ENCODE results near the gene RIPK1.

Gene RIPK1

DNA sequence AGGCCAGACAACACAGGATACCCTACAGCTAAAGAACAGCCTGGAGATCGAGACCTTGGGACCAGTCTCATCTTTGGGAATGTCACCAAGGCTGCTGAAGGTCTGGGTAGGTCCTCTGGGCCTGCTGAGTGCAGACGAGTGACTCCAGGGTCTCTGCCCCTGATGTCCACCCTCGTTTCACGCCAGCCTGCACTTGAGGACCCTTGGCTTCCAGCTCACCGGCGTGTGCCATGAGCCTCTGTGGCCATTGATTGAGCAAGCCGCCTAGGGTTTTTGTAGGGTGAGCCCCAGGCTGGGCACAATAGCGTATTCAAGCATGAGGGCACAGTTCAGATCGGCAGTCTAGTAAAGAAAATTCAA, 54.5 kb downstream of the RIPK1 start:
- H4K20me1 ChIP-seq (ENCODE audit: insufficient read depth, low read length): no peaks in the 10 kb centered on the region
- H3K4me3 ChIP-seq (ENCODE audit: low read length): no peak overlapping the region
- H3K27ac ChIP-seq (ENCODE audit: low read length): no peak overlapping the region
- no peaks in the 10 kb centered on the region for H3K9me3 ChIP-seq (ENCODE audit: insufficient read depth, low read length)
- no peak overlapping the region for H3K9ac ChIP-seq (ENCODE audit: low read length)
- TF ChIP-seq EZH2phosphoT487 (IDR thresholded peaks at IDR 0.05; ENCODE audit: low read depth): no peak
- TF ChIP-seq, protein P1, sequence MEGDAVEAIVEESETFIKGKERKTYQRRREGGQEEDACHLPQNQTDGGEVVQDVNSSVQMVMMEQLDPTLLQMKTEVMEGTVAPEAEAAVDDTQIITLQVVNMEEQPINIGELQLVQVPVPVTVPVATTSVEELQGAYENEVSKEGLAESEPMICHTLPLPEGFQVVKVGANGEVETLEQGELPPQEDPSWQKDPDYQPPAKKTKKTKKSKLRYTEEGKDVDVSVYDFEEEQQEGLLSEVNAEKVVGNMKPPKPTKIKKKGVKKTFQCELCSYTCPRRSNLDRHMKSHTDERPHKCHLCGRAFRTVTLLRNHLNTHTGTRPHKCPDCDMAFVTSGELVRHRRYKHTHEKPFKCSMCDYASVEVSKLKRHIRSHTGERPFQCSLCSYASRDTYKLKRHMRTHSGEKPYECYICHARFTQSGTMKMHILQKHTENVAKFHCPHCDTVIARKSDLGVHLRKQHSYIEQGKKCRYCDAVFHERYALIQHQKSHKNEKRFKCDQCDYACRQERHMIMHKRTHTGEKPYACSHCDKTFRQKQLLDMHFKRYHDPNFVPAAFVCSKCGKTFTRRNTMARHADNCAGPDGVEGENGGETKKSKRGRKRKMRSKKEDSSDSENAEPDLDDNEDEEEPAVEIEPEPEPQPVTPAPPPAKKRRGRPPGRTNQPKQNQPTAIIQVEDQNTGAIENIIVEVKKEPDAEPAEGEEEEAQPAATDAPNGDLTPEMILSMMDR (IDR thresholded peaks at IDR 0.05; ENCODE audit: low read depth, low read length): no peak
- H3K79me2 ChIP-seq (ENCODE audit: low read length): no peaks in the 10 kb centered on the region
- H3K4me1 ChIP-seq (ENCODE audit: low read length): peaks cover 15% of the 10 kb centered on the region
- H3K36me3 ChIP-seq (replicated peaks; ENCODE audit: low read depth, low read length): no peaks in the 10 kb centered on the region
- no peak overlapping the region for H2AFZ ChIP-seq (ENCODE audit: low read depth, low read length)
- no peaks in the 10 kb centered on the region for H3K27me3 ChIP-seq (ENCODE audit: low read depth, low read length)
- H3K4me2 ChIP-seq (ENCODE audit: low read length): no peak overlapping the region

DNA sequence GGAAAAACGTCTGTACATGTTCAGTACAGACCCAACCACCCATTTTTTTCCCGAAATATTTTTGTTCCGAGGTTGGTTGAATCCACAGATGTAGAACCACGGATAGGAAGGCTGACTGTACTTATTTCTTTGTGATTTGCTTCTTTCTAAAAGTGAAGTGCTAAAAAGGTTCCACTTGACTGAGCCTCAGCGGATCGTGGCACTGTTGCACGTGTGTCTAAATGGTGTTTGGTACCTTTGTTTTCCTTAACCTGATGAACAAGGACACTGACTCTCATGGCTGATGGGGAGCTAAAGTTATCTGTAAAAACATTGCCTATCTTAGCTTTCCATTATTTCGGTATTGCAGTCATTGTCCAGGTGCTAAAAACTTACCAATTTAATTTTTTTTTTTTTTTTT, 56.4 kb downstream of the RIPK1 start:
- Histone ChIP-seq H3K9me3 (ENCODE audit: insufficient read depth, low read length) (no peaks in the 10 kb centered on the region), H3K4me1 (ENCODE audit: low read length) (peaks cover 7% of the 10 kb centered on the region), H3K27ac (ENCODE audit: low read length) (no peak overlapping the region), H2AFZ (ENCODE audit: low read depth, low read length) (no peak overlapping the region), H3K9ac (ENCODE audit: low read length) (no peak overlapping the region), H3K27me3 (ENCODE audit: low read depth, low read length) (no peaks in the 10 kb centered on the region), H3K79me2 (ENCODE audit: low read length) (no peaks in the 10 kb centered on the region), H3K4me3 (ENCODE audit: low read length) (no peak overlapping the region), H4K20me1 (ENCODE audit: insufficient read depth, low read length) (no peaks in the 10 kb centered on the region), H3K36me3 (replicated peaks; ENCODE audit: low read depth, low read length) (no peaks in the 10 kb centered on the region), H3K4me2 (ENCODE audit: low read length) (no peak overlapping the region)
- TF ChIP-seq, protein P1 (IDR thresholded peaks at IDR 0.05; ENCODE audit: low read depth, low read length): no peak
- no peak for TF ChIP-seq EZH2phosphoT487 (IDR thresholded peaks at IDR 0.05; ENCODE audit: low read depth)

DNA sequence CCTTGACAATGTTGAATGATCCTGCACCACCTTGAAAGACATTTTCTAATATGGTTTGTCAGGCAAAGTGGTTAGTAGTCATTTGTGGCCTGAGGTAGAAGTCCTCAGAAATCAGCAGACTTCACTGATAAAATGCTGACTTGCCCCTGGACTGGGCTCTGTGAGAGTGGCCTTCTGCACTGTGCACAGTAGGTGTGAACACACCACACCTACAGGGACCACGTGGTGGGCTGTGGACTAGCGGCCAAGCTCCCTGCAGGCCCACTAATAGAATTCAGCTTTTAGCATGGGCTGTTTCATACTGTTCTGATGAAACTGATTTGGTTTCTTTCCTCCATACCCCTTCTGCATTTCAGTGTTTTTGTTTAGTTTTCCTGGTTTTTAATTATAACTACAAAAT, 57.5 kb downstream of the RIPK1 start:
- no peak overlapping the region for H2AFZ ChIP-seq (ENCODE audit: low read depth, low read length)
- peaks cover 7% of the 10 kb centered on the region for H3K4me1 ChIP-seq (ENCODE audit: low read length)
- H3K4me2 ChIP-seq (ENCODE audit: low read length): no peak overlapping the region
- H3K36me3 ChIP-seq (replicated peaks; ENCODE audit: low read depth, low read length): no peaks in the 10 kb centered on the region
- H3K79me2 ChIP-seq (ENCODE audit: low read length): no peaks in the 10 kb centered on the region
- TF ChIP-seq EZH2phosphoT487 (IDR thresholded peaks at IDR 0.05; ENCODE audit: low read depth): no peak
- TF ChIP-seq, protein P1 (IDR thresholded peaks at IDR 0.05; ENCODE audit: low read depth, low read length): no peak
- no peaks in the 10 kb centered on the region for H3K9me3 ChIP-seq (ENCODE audit: insufficient read depth, low read length)
- H3K27me3 ChIP-seq (ENCODE audit: low read depth, low read length): no peaks in the 10 kb centered on the region
- no peaks in the 10 kb centered on the region for H4K20me1 ChIP-seq (ENCODE audit: insufficient read depth, low read length)
- no peak overlapping the region for H3K27ac ChIP-seq (ENCODE audit: low read length)
- no peak overlapping the region for H3K9ac ChIP-seq (ENCODE audit: low read length)
- H3K4me3 ChIP-seq (ENCODE audit: low read length): no peak overlapping the region

DNA sequence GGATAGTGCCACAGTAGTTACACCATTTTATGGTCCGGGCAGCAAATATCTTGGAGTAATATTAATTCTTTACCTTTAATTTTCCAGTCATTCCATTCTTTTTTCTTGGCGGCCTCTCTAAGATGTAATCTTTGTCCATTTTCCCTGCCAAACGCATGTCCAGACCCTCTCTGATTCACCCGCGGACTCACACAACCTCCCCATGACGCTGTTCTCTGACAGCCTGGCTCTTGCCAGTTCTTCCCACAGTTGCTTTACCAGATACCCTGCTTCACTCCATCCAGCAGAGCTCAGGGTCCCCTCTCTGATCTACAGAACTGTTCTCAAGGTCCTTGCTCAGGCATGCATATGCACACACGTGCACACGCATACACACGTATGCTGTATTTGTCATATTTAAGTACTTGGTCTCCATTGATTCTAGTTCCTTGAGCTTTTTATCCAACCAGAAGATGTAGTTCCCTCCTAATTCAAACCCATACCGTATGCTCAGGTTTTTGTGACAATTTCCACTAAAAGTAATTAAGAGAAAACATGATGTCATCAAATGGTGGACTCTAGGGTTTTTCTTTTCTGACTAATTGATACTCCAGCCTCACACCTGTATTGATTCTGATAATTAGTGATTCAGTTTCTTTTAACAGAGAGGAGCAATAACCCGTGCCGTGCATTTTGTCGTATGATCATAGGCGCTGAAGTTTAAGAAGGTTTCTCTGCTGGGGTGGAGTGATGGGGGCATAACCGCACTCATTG, 60.2 kb downstream of the RIPK1 start:
- Histone ChIP-seq H2AFZ (ENCODE audit: low read depth, low read length) (no peak overlapping the region), H3K9me3 (ENCODE audit: insufficient read depth, low read length) (no peaks in the 10 kb centered on the region), H3K36me3 (replicated peaks; ENCODE audit: low read depth, low read length) (no peaks in the 10 kb centered on the region), H3K4me2 (ENCODE audit: low read length) (no peak overlapping the region), H3K4me3 (ENCODE audit: low read length) (no peak overlapping the region), H4K20me1 (ENCODE audit: insufficient read depth, low read length) (no peaks in the 10 kb centered on the region), H3K79me2 (ENCODE audit: low read length) (no peaks in the 10 kb centered on the region), H3K27ac (ENCODE audit: low read length) (no peak overlapping the region), H3K4me1 (ENCODE audit: low read length) (peaks cover 7% of the 10 kb centered on the region), H3K9ac (ENCODE audit: low read length) (no peak overlapping the region), H3K27me3 (ENCODE audit: low read depth, low read length) (no peaks in the 10 kb centered on the region)
- TF ChIP-seq, protein P1 (IDR thresholded peaks at IDR 0.05; ENCODE audit: low read depth, low read length): no peak
- TF ChIP-seq EZH2phosphoT487 (IDR thresholded peaks at IDR 0.05; ENCODE audit: low read depth): no peak

Data from OCI-LY3 (cell line).